IMR-90 (cell line): Measurements from ENCODE around the gene CDK6. TPM values are rescaled to one million over a fixed set of nuclear protein-coding genes. Genes with fewer than 3 reads are reported as not detected.

Experiments
- ATAC-seq: fragments of 200-7000 bp; cut with Tn5 transposase; 2 replicates; pipeline ENCODE4 v1.9.1; 2020; ENCODE audit warnings: low read depth, mild to moderate bottlenecking, moderate library complexity
- BruUV-seq: library from RNA; stranded (reverse); fragments of 400-500 nt; replicated peaks from 2 replicates; lab custom pipeline; 2021; lab: Mats Ljungman, UMichigan
- CTCF ChIA-PET: fragments of 300-600 bp; formaldehyde crosslinking; extraction: SDS; loops from one replicate; lab custom pipeline; 2021; ENCODE audit warnings: antibody characterized with exemption; lab: Yijun Ruan, JAX
- POLR2A ChIA-PET: fragments of 300-600 bp; sonication (Branson Sonifier 250); formaldehyde crosslinking; loops from one replicate; lab custom pipeline; 2022; ENCODE audit warnings: antibody characterized with exemption; ENCODE audit not compliant: unreplicated experiment; lab: Charles Lee
- DNase-seq: peaks from one replicate; pipeline ENCODE4 v3.0.0; 2013
- H2AFZ ChIP-seq: replicated peaks from 2 replicates; pipeline ENCODE3; 2013; ENCODE audit warnings: low read length, mild to moderate bottlenecking; ENCODE audit not compliant: poor library complexity
- H2AK5ac ChIP-seq: 2 replicates; pipeline ENCODE4 v1.6.1; 2013; ENCODE audit warnings: low read depth, low read length, inconsistent platforms
- H2AK9ac ChIP-seq: replicated peaks from 2 replicates; pipeline ENCODE3; 2013; ENCODE audit warnings: mild to moderate bottlenecking, low read depth, low read length, moderate library complexity; ENCODE audit not compliant: poor library complexity
- H2BK120ac ChIP-seq: 2 replicates; pipeline ENCODE4 v1.6.1; 2013; ENCODE audit warnings: low read depth, low read length, inconsistent platforms
- H2BK15ac ChIP-seq: 3 replicates; pipeline ENCODE4 v1.6.1; 2013; ENCODE audit warnings: low read depth, low read length, inconsistent platforms
- H2BK20ac ChIP-seq: 2 replicates; pipeline ENCODE4 v1.6.1; 2013; ENCODE audit warnings: low read depth, mild to moderate bottlenecking, inconsistent platforms, low read length, moderate library complexity
- H2BK5ac ChIP-seq: 2 replicates; pipeline ENCODE4 v1.6.1; 2013; ENCODE audit warnings: mild to moderate bottlenecking, low read depth, low read length, inconsistent platforms; ENCODE audit not compliant: poor library complexity, severe bottlenecking
- H3K14ac ChIP-seq: replicated peaks from 2 replicates; pipeline ENCODE4 v1.6.1; 2013; ENCODE audit warnings: low read depth, low read length, inconsistent platforms
- H3K18ac ChIP-seq: 2 replicates; pipeline ENCODE4 v1.6.1; 2013; ENCODE audit warnings: low read depth, low read length, control low read depth
- H3K23ac ChIP-seq: 2 replicates; pipeline ENCODE4 v1.6.1; 2013; ENCODE audit warnings: low read depth, low read length, inconsistent platforms
- H3K27ac ChIP-seq: 2 replicates; pipeline ENCODE4 v1.5.1; 2013; ENCODE audit warnings: mild to moderate bottlenecking, control low read depth, low read length; ENCODE audit not compliant: insufficient read depth
- H3K27me3 ChIP-seq: 2 replicates; pipeline ENCODE4 v1.6.1; 2013; ENCODE audit warnings: low read length; ENCODE audit not compliant: control insufficient read depth, insufficient read depth
- H3K36me3 ChIP-seq: 2 replicates; pipeline ENCODE4 v1.6.1; 2013; ENCODE audit warnings: low read length, mixed read lengths; ENCODE audit not compliant: control insufficient read depth, insufficient read depth
- H3K4ac ChIP-seq: 2 replicates; pipeline ENCODE4 v1.6.1; 2013; ENCODE audit warnings: low read depth, low read length, inconsistent platforms
- H3K4me1 ChIP-seq: 2 replicates; pipeline ENCODE4 v1.6.1; 2013; ENCODE audit warnings: low read length, mixed read lengths; ENCODE audit not compliant: control insufficient read depth, insufficient read depth
- H3K4me2 ChIP-seq: 2 replicates; pipeline ENCODE4 v1.6.1; 2013; ENCODE audit warnings: low read depth, mild to moderate bottlenecking, control low read depth, low read length, moderate library complexity
- H3K4me3 ChIP-seq: 2 replicates; pipeline ENCODE4 v1.5.1; 2013; ENCODE audit warnings: low read depth, mild to moderate bottlenecking, control low read depth, low read length, moderate library complexity; ENCODE audit not compliant: insufficient read depth
- H3K56ac ChIP-seq: 2 replicates; pipeline ENCODE4 v1.6.1; 2013; ENCODE audit warnings: low read length, inconsistent platforms; ENCODE audit not compliant: insufficient read depth; ENCODE audit errors: extremely low read depth
- H3K79me1 ChIP-seq, 2 experiments: 2 replicates each; pipeline ENCODE4 v1.6.1; 2013; ENCODE audit warnings: low read length in 2 of 2, inconsistent platforms in 1 of 2, low read depth in 1 of 2
- H3K9ac ChIP-seq: 2 replicates; pipeline ENCODE4 v1.6.1; 2013; ENCODE audit warnings: low read depth, low read length, control low read depth
- H3K9me1 ChIP-seq: 2 replicates; pipeline ENCODE4 v1.6.1; 2013; ENCODE audit warnings: low read length, inconsistent platforms; ENCODE audit not compliant: insufficient read depth
- H3K9me3 ChIP-seq: 2 replicates; pipeline ENCODE4 v1.6.1; 2013; ENCODE audit warnings: low read length; ENCODE audit not compliant: control insufficient read depth, insufficient read depth
- H4K20me1 ChIP-seq: 2 replicates; pipeline ENCODE4 v1.6.1; 2013; ENCODE audit warnings: low read length, inconsistent platforms; ENCODE audit not compliant: insufficient read depth
- H4K5ac ChIP-seq: 2 replicates; pipeline ENCODE4 v1.6.1; 2013; ENCODE audit warnings: mild to moderate bottlenecking, low read depth, low read length, control low read depth
- H4K8ac ChIP-seq, 2 experiments: 2 replicates each; pipeline ENCODE4 v1.6.1; 2013; ENCODE audit warnings: low read depth in 2 of 2, low read length in 2 of 2, control low read depth in 1 of 2, inconsistent platforms in 1 of 2
- H4K91ac ChIP-seq: 2 replicates; pipeline ENCODE4 v1.6.1; 2013; ENCODE audit warnings: low read depth, low read length, inconsistent platforms; ENCODE audit not compliant: insufficient read depth
- CEBPB ChIP-seq: IDR thresholded peaks from 2 replicates; pipeline ENCODE4 v1.6.1; 2012; ENCODE audit warnings: low read depth, low read length, improper control_type of control experiment
- CHD1 ChIP-seq: IDR thresholded peaks from 2 replicates; pipeline ENCODE4 v1.6.1; 2012; ENCODE audit warnings: low read depth, low read length, improper control_type of control experiment
- RAD21 ChIP-seq: IDR thresholded peaks from 2 replicates; pipeline ENCODE4 v1.6.1; 2012; ENCODE audit warnings: low read length, improper control_type of control experiment
- RCOR1 ChIP-seq: IDR thresholded peaks from 2 replicates; pipeline ENCODE4 v1.6.1; 2012; ENCODE audit warnings: mild to moderate bottlenecking, low read length, improper control_type of control experiment; ENCODE audit not compliant: insufficient replicate concordance
- RFX5 ChIP-seq: IDR thresholded peaks from 2 replicates; pipeline ENCODE4 v1.8.0; 2012; ENCODE audit warnings: low read depth, mild to moderate bottlenecking, low read length, moderate library complexity
- WGBS, 2 experiments: methylation state at CpG; one replicate each; pipeline versions ENCODE4 v1.1.5 to v1.1.7; 2013; ENCODE audit warnings: missing lambda C conversion rate in 2 of 2; ENCODE audit not compliant: insufficient read length in 1 of 2; ENCODE audit errors: extremely low coverage in 2 of 2; 5-methylcytosine and 5-hydroxymethylcytosine counted together
- dilution Hi-C: fragments of 300-500 bp; cut with HindIII; formaldehyde crosslinking; loops from one replicate; pipeline ENCODE4 v1.14.3; 2018; ENCODE audit warnings: low sequenced_read_pairs; ENCODE audit not compliant: unreplicated experiment
- in situ Hi-C: fragments of 300-500 bp; cut with MboI; formaldehyde crosslinking; loops from 3 replicates; pipeline ENCODE4 v1.14.3; 2019; ENCODE audit warnings: low sequenced_read_pairs, inconsistent platforms, mixed read lengths
- intact Hi-C: fragments of 100-400 bp; cut with micrococcal nuclease; formaldehyde crosslinking; loops from 2 replicates; pipeline ENCODE4 v1.10.0; 2022
- polyA plus RNA-seq, 3 experiments: library from polyadenylated mRNA; depleted of rRNA; stranded (reverse); fragments of >200 nt; gene quantifications; 2 replicates each; pipeline ENCODE4 v1.2.3, GENCODE V29; 2012; ENCODE audit warnings: low replicate concordance in 1 of 3
- total RNA-seq: library from RNA; depleted of rRNA; stranded (reverse); fragments of >200 nt; gene quantifications from 2 replicates; pipeline ENCODE4 v1.2.3, GENCODE V29; 2012
- TF ChIP-seq, protein P1 (sequence below): conservative IDR thresholded peaks from 2 replicates; pipeline ENCODE4 v1.5.1; 2012; ENCODE audit warnings: mild to moderate bottlenecking, low read depth, low read length, improper control_type of control experiment

The CDK6 gene
- total and polyA plus RNA-seq, 2 of the 4 experiments (the other 2 are of a cell fraction), result 21.5 to 195 TPM

DNA sequence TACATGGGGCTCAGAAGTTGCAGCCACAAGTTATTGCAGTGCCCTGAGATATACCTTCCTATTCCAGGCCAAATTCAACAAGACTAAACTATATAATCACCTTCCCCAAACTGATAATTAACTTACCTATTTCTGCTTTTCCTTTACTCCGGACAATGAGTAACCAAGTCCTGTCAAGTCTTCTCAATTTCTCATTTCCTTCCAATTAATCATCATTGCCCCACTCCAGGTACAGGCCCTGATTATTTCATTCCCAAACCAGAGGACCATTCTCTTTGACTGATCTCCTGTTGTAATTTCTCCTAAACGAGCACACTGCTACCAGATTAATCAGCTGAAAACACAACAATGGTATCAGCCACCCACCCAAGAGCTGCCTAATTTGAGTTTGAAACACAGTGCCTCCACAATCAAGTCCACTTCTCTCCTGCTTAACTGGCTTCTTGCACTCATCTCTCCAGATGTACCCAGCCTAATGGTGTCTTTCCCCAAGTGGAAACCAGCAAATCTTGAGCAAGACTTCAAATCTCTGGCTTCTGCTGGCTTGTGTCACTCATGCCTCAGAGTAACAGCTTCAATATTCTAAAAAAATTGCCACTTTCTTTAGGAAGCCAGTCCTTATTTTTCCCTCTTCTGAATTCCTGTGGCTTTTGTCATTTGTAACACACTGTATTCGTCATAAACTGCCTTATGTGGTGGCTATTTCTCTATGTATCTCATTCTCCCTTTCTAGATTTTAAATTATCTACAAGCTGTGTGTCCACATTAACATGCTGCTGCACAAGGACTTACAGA, 89.1 kb downstream of the CDK6 start:
- Histone ChIP-seq H3K14ac (peak overlapping the region; percentile 87), H4K5ac (peak overlapping the region; percentile 73; the same call in 1 of the 2 replicates), H3K4me1 (peaks cover 15% of the 10 kb centered on the region), H3K79me1 (peaks cover 7 to 55% of the 10 kb centered on the region in 2 experiments), H2BK15ac (peak overlapping the region; percentile 46), H3K36me3 (no peaks in the 10 kb centered on the region; the same call in 1 of the 2 replicates), H3K4me3 (no peak overlapping the region), H3K4ac (peak overlapping the region; percentile 92), H4K8ac (peak overlapping the region; percentile 41 to 71), H3K18ac (peak overlapping the region; percentile 93), H2BK120ac (peak overlapping the region; percentile 86), H3K9me3 (no peaks in the 10 kb centered on the region), H3K23ac (peak overlapping the region; percentile 88), H3K56ac (peak overlapping the region; percentile 36; the same call in 1 of the 2 replicates), H4K20me1 (peaks cover 7% of the 10 kb centered on the region; the same call in 1 of the 2 replicates), H2AK9ac (peak overlapping the region; percentile 14), H3K4me2 (peak overlapping the region; percentile 41; the same call in 1 of the 2 replicates), H3K27ac (peak overlapping the region; percentile 84), H3K27me3 (no peaks in the 10 kb centered on the region), H3K9me1 (peaks cover 3% of the 10 kb centered on the region), H2AFZ (no peak overlapping the region), H2AK5ac (peak overlapping the region; percentile 89), H3K9ac (peak overlapping the region; percentile 35; the same call in 1 of the 2 replicates), H4K91ac (peak overlapping the region; percentile 67), H2BK5ac (peak overlapping the region; percentile 92), H2BK20ac (peak overlapping the region; percentile 77)
- ATAC-seq (no peak; the same call in 1 of the 2 replicates), DNase-seq (peak; percentile 53)
- POLR2A ChIA-PET, result no interaction called here
- intact Hi-C loops (no loop called here), dilution Hi-C loops (no loop called here), in situ Hi-C loops (no loop called here)
- WGBS, 2 experiments, result 50% methylated on average over 1 of the region's 3 CpGs; no CpG with 5 or more reads in 1 of the 2 experiments
- CTCF ChIA-PET, result no interaction called here
- TF ChIP-seq, protein P1, sequence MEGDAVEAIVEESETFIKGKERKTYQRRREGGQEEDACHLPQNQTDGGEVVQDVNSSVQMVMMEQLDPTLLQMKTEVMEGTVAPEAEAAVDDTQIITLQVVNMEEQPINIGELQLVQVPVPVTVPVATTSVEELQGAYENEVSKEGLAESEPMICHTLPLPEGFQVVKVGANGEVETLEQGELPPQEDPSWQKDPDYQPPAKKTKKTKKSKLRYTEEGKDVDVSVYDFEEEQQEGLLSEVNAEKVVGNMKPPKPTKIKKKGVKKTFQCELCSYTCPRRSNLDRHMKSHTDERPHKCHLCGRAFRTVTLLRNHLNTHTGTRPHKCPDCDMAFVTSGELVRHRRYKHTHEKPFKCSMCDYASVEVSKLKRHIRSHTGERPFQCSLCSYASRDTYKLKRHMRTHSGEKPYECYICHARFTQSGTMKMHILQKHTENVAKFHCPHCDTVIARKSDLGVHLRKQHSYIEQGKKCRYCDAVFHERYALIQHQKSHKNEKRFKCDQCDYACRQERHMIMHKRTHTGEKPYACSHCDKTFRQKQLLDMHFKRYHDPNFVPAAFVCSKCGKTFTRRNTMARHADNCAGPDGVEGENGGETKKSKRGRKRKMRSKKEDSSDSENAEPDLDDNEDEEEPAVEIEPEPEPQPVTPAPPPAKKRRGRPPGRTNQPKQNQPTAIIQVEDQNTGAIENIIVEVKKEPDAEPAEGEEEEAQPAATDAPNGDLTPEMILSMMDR, result no peak
- no peak for TF ChIP-seq RAD21
- TF ChIP-seq RFX5, result no peak
- peak; percentile 31; the same call in 1 of the 2 replicates for TF ChIP-seq CEBPB
- no peak for TF ChIP-seq CHD1
- no peak for TF ChIP-seq RCOR1
- BruUV-seq, result no TSS peak
